PFSK-1 (cell line): ENCODE data around the gene FADS3.

Source experiments
- FOXP2 ChIP-seq: optimal IDR thresholded peaks from 2 replicates; pipeline ENCODE3; 2011; ENCODE audit warnings: borderline replicate concordance, control low read depth, inconsistent platforms; ENCODE audit not compliant: insufficient read depth; ENCODE audit errors: extremely low read length, extremely low read depth
- POLR2AphosphoS5 ChIP-seq: IDR thresholded peaks from 2 replicates; pipeline ENCODE4 v1.6.1; 2012; ENCODE audit warnings: low read depth, mild to moderate bottlenecking, control low read depth, low read length, moderate library complexity
- SIN3A ChIP-seq: IDR thresholded peaks from 2 replicates; pipeline ENCODE4 v1.6.1; 2012; ENCODE audit warnings: mild to moderate bottlenecking, low read length, moderate library complexity, borderline replicate concordance; ENCODE audit not compliant: insufficient read depth
- TAF1 ChIP-seq: IDR thresholded peaks from 2 replicates; pipeline ENCODE4 v1.6.1; 2012; ENCODE audit warnings: low read length, control low read depth, borderline replicate concordance; ENCODE audit not compliant: insufficient read depth
- TF ChIP-seq, protein P1 (sequence below), 2 experiments: IDR thresholded peaks; 2 replicates each; pipeline versions ENCODE4 v1.6.1 to v1.8.0; 2011 to 2012; ENCODE audit warnings: low read depth in 2 of 2, low read length in 2 of 2, control low read depth in 1 of 2, inconsistent platforms in 1 of 2, mild to moderate bottlenecking in 1 of 2, moderate library complexity in 1 of 2; ENCODE audit not compliant: insufficient read depth in 1 of 2

DNA sequence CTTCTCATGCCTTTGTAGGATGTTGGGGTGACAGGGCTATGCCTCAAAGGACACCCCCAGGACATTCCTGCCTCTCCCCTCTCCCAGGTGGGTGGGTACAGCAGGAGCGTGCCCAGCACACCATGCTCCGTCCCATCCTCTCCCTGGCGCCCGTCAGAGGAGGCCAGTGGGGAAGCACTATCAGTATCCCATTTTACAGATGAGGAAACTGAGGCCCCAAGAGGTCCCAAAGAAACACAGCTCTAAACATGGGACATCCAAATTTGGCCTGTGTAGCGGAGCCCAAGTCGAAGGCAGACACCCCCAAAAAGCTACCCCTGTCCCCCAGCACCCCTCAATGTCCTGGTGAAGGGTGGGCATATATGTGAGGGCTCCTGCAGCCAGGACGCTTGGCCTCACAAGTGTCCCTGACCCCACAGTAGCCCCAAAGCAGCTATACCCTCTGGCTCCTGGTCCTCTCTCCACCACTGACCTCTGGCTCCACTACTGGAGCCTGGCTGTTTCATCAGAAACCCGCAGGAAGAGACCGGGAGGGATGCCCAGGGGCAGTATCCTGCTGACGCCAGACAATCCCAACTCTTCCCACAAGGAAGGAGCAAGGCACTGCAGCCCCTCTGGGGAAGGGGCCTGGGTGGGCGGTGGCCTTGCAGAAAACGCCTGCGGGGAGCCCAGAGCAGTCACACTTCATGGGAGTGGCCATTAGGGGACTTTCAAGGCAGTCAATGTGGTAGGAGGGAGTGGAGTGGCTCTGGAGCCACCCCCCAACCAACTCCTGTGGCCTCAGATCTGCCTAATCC, 5.4 kb downstream of the FADS3 start:
- TF ChIP-seq, protein P1, sequence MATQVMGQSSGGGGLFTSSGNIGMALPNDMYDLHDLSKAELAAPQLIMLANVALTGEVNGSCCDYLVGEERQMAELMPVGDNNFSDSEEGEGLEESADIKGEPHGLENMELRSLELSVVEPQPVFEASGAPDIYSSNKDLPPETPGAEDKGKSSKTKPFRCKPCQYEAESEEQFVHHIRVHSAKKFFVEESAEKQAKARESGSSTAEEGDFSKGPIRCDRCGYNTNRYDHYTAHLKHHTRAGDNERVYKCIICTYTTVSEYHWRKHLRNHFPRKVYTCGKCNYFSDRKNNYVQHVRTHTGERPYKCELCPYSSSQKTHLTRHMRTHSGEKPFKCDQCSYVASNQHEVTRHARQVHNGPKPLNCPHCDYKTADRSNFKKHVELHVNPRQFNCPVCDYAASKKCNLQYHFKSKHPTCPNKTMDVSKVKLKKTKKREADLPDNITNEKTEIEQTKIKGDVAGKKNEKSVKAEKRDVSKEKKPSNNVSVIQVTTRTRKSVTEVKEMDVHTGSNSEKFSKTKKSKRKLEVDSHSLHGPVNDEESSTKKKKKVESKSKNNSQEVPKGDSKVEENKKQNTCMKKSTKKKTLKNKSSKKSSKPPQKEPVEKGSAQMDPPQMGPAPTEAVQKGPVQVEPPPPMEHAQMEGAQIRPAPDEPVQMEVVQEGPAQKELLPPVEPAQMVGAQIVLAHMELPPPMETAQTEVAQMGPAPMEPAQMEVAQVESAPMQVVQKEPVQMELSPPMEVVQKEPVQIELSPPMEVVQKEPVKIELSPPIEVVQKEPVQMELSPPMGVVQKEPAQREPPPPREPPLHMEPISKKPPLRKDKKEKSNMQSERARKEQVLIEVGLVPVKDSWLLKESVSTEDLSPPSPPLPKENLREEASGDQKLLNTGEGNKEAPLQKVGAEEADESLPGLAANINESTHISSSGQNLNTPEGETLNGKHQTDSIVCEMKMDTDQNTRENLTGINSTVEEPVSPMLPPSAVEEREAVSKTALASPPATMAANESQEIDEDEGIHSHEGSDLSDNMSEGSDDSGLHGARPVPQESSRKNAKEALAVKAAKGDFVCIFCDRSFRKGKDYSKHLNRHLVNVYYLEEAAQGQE (IDR thresholded peaks at IDR 0.05; ENCODE audit: insufficient read depth in 1 of 2, low read depth in 2 of 2, low read length in 2 of 2): no peak
- TF ChIP-seq TAF1 (no peak), SIN3A (no peak), POLR2AphosphoS5 (no peak), FOXP2 (no peak)
